22Rv1 (cell line): ENCODE data around the gene PTGDR2.

ENCODE experiments used
- H3K27ac ChIP-seq: fragments of 450-650 bp; 2 replicates; pipeline ENCODE4 v1.5.1; 2017
- ZFX ChIP-seq: fragments of 450-650 bp; IDR thresholded peaks from 2 replicates; pipeline ENCODE4 v1.6.1; 2017; ENCODE audit warnings: antibody characterized with exemption, borderline replicate concordance
- TF ChIP-seq, protein P1 (sequence below): fragments of 450-650 bp; IDR thresholded peaks from 2 replicates; pipeline ENCODE4 v1.5.1; 2017; ENCODE audit warnings: mild to moderate bottlenecking

PTGDR2 gene

DNA sequence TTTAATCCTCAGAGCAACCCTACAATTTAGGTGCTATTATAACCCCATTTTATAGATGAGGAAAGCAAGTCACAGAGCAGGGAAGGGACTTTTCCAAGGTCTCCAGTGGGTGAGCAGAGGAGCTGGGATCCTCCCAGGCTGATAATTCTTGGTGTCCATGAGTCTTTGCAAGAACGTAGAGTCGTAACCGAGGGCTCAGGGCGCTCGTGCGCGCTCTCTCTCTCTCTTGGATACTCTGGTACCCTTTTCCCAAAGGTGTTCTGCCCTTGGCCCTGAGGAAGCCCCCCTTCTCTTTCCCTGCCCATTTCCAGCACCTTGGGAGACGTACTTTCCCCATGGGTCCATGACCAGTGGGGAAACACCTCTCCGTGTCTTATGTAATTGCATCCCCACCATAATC is 6.4 kb upstream of the PTGDR2 start:
- no peak overlapping the region for H3K27ac ChIP-seq
- TF ChIP-seq ZFX, result no peak
- TF ChIP-seq, protein P1, sequence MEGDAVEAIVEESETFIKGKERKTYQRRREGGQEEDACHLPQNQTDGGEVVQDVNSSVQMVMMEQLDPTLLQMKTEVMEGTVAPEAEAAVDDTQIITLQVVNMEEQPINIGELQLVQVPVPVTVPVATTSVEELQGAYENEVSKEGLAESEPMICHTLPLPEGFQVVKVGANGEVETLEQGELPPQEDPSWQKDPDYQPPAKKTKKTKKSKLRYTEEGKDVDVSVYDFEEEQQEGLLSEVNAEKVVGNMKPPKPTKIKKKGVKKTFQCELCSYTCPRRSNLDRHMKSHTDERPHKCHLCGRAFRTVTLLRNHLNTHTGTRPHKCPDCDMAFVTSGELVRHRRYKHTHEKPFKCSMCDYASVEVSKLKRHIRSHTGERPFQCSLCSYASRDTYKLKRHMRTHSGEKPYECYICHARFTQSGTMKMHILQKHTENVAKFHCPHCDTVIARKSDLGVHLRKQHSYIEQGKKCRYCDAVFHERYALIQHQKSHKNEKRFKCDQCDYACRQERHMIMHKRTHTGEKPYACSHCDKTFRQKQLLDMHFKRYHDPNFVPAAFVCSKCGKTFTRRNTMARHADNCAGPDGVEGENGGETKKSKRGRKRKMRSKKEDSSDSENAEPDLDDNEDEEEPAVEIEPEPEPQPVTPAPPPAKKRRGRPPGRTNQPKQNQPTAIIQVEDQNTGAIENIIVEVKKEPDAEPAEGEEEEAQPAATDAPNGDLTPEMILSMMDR, result no peak

DNA sequence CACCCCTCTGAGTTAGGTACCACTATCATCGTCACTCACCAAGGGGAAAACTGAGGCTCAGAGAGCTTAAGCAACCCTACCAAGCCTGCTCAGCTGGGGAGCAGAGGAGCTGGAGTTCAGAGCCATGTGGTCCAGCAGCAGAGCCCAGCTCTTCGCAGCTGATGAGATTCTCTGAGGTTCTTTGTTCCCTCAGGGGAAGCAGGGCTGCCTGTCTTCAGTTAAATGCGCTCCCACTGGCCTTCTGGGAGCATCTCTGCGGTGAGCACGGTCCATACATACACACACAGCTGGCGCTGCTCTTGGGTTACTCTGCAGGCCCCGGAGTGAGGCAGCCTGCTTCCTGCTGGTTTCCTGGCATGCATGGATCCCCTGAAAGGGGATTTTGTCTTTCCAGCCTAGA is 5.2 kb upstream of the PTGDR2 start:
- TF ChIP-seq, protein P1, result no peak
- no peak for TF ChIP-seq ZFX

DNA sequence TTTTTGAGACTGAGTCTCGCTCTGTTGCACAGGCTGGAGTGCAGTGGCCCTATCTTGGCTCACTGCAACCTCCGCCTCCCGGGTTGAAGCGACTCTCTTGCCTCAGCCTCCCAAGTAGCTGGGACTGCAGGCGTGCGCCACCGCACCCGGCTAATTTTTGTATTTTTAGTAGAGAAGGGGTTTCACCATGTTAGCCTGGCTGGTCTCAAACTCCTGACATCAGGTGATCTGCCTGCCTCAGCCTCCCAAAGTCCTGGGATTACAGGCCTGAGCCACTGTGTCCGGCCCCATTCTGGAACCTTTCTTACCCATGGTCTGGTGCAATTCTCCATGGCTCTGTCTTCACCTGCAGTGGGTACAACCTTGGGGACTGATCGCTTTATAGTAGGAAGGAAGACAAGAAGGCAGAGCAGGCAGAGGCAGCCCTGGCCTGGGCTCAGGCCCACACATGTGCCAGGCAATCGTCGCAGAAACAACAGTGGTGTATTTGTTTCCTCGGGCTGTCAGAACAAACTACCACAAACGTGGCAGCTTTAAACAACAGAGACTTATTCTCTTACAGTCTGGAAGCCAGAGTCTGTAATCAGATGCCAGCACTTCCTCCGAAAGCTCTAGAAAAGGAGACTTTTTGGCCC is 4.0 kb upstream of the PTGDR2 start:
- TF ChIP-seq, protein P1, result no peak
- no peak for TF ChIP-seq ZFX
- no peak overlapping the region for H3K27ac ChIP-seq

More for the DNA sequence above, 5.2 kb upstream of the PTGDR2 start:
- H3K27ac ChIP-seq, result no peak overlapping the region

DNA sequence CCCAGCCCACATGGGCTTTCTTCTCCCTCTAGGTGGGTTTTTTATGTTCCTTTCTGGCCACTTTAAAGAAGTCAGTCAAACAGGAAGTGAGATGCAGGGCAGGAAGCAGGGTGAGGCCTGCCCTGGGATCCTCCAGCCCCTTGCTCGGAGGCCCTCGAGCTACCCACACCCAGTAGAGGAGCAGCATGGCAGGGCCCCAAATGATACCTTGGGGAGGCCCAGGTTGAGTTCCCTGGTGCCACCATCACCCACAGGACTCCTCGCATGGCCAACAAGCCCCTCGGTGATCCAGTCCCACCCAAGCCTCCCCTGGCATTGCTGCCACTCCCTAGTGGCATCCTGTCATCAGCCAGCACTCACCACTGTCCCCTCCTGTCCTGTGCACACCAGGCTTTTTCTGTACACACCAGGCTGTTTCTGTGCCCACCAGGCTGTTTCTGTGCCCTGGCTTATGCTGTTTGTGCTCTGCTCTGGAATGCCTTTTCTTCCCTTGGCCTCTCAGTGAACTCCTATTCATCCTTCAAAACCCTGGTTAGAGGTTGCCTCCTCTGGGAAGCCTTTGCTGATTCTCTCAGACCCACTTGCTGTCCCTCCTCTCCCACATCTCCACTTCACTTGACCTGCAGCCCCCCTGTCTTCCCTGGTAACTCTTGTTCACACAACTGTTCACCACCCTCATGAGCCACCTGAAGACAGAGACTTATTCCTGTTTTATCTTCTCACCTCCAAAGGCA is 3.1 kb upstream of the PTGDR2 start:
- TF ChIP-seq, protein P1, result no peak
- TF ChIP-seq ZFX, result no peak
- no peak overlapping the region for H3K27ac ChIP-seq

DNA sequence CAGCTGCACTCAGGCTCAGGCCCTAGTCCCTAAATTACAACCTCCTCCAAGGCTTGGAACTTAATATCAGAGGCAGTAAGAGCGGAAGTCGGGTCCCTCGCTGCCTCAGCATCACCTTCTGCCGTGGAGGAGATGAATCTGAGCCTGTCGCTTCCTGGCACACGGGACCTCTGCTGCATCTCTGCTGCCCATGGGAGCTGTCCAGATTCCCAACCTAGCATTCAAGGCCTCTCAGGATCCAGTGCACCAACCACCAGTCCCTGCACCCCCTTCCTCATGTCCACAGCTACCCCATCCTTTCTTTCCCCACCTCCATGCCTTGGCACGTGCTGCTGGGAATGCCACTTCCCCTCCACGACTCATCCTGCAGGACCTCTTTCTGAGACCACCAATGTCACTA is 2.5 kb upstream of the PTGDR2 start:
- no peak overlapping the region for H3K27ac ChIP-seq
- TF ChIP-seq, protein P1, result no peak
- no peak for TF ChIP-seq ZFX

DNA sequence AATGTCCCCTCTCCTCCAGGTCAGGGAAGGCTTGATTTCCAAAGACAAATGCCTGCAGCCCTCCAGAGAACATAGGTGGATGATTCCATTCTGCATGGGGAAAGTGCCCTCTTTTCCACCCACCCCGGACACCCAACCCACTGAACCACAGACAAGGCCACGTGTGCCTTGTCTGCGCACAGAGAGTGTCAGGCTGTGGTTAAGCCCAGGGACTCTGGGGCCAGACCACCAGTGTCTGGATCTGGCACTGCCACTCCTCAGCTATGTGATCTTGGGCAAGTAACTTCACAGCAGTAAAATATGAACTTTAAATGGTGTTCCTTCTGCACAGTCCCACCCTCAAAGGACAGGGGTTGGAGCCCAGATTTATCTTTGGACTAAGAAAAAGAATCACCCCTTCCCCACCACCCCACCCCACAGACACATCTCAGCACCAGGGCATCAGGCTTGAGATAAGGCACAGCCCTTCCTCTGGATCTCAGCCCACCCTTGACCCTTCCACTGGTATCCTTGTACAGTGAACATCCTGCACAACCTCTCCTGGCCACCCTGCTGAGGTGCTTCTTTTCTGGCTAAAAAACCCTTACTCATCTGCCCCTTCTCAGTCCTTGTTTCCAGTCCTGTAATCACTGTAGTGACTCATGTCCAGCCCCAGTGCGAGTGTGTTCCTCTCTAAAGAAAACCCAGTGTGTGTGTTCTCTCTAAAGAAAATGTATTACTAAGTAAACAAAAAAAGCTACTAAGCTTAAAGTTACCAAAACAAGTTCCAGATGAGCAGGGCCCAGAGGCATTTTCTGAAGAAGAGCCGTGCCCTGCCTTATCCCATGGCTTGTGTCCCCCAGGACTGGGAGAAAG is 1.9 kb upstream of the PTGDR2 start:
- TF ChIP-seq ZFX, result no peak
- TF ChIP-seq, protein P1, result no peak
- no peak overlapping the region for H3K27ac ChIP-seq
